Stimulated activated CD4-positive, alpha-beta T cell treated with anti-CD3 and anti-CD28 coated beads, Interleukin-15, amount 100 ng/mL, for 24 hours (primary cell): ENCODE measurements around the gene KARS1.

Experiments
- DNase-seq: peaks from one replicate; pipeline ENCODE4 v3.0.0-alpha.2; 2020

Gene KARS1

DNA sequence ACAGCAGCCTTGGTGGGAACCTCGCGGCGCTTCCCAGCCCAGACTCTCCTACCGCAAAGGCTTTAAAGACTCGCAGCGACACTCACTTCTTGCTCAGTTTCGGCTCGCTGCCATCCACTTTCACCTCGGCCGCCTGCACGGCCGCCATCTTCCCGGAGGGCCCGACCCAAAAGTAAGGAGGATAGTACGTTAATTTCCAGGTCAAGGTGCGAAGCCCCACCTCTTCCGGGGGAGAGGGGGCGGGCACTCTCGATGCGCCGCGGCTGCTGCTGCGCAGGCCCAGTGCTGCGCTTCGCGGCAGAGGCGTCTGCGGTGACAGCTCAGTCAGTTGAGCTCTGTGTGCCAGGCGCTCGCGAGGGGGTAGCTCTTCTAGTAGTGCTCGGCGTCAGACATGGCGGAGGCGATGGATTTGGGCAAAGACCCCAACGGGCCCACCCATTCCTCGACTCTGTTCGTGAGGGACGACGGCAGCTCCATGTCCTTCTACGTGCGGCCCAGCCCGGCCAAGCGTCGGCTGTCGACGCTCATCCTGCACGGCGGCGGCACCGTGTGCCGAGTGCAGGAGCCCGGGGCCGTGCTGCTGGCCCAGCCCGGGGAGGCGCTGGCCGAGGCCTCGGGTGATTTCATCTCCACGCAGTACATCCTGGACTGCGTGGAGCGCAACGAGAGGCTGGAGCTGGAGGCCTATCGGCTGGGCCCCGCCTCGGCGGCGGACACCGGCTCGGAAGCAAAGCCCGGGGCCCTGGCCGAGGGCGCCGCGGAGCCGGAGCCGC is at the start of gene KARS1, which contains the start of gene TERF2IP:
TSS of gene KARS1 (minus strand) at position 174 of the 773 bp plus-strand sequence. CDS start at position 148, 26 bp downstream.
TSS of gene TERF2IP (plus strand) at position 282 of the 773 bp plus-strand sequence. CDS start at position 392, 110 bp downstream.
- DNase-seq, result peak; percentile 95

DNA sequence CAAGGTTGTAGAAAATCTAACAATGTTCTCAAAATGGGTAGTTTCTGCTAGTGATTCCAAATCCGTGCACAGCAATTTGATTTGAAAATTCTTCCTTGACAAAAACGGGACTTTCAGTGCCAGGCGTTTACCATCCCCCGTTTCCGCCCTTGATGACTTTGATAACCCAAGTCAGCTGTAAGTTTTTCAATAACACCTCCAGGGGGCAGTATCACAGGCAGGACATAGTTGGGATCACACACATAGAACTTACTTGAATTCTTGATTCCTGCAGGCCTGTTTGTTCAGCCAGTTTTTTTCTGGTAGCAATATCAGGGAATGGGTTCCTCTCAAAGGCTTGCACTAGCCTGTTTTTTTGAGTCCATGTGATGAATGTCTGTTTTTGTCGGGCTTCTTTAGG is 48.2 kb upstream of the KARS1 start:
- DNase-seq, result no peak

DNA sequence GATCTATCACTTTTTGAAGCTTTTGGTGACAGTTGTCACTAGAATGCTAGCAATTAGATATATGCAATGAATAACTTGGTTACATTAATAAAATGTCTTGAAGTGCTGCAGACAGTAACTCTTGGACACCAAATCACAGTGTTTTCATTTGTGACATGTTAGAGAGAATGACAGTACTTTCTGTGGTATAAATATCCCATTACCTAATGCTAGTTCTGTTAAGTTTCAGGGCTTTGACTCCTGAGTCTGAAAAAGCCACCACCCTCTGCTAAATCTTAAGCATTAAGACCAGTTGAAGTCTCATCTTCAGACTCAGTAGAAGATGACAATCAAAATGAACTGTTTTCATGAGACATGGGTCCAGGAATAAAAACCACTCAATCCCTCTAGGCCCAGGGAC is 39.9 kb upstream of the KARS1 start:
- no peak for DNase-seq

DNA sequence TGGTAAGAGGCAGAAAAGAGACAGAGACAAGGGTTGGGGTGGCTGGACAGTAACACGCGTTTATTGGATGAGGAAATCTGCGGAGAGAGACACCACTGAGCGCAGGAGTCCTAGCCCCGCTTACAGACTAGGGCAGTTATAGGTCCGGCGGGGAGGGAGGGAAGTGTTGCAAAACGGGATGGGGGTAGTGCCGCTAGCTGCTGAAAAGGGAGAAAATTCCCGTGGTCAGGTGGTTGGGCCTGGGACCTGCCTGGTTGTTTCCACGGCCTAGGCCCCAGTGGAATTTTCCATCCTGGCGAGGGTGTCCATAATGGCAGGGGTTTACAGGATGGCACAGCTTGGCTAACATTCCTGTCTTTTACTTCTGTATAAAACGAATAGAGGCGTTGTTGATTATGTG is 34.8 kb upstream of the KARS1 start:
- no peak for DNase-seq

DNA sequence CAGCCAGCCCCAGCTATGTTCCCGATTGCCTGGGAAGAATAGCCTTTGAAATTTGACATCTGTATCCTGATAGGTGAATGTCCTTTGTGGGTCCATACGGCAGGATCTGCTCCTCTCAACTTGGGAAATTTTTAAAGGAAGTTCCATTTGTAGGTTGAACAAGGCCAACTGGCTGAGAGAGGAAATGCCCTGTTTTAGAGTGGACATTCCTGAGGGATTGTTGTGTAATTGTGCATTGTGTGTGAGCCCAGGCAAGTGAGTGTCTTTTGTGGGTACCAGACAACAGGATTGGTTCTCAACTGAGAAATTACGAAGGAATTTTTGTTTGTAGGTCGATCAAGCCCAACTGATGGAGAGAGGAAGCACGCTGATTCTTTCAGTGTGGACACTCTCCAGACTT is 31.9 kb upstream of the KARS1 start:
- DNase-seq, result no peak

DNA sequence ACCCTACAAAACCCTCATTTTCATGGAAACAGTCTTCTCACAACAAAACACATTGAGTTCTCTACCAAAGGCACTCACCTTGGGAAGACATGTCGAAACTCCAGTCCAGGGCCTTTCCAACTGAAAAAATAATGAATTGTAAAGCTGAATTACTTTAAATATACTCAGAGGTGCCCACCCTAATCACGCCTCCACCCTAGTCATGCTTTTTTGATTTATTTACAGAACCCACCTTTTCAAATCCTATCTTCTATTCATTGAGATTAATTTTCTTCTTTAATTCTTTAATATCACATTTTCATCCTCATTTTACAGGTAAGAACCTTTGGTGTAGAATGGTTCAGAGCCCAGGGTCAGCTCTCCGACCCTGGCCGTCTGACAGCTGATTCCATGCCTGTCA is 29.4 kb upstream of the KARS1 start, which contains the start of gene CPHXL2:
TSS of gene CPHXL2 (minus strand) at position 101 of the 400 bp plus-strand sequence. CDS start at position 91, 10 bp downstream.
- no peak for DNase-seq

DNA sequence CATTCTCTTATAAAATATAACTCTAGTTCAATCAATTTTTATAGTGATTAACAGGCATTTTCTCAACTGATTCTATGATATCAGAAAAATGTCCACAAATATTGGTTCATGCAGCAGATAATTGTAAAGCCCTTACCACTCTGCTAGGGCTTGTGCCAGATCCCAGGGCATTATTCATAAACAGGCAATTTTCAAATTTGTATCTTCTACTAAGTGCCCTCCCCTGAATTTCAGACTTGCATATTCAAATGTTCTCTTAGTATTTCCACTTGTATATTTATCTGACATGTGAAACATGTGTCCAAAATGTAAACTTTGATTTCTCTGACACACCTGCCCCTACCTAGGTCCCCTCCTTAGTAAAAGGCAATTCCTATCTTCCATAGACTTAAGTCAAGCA is 20.0 kb upstream of the KARS1 start:
- no peak for DNase-seq

DNA sequence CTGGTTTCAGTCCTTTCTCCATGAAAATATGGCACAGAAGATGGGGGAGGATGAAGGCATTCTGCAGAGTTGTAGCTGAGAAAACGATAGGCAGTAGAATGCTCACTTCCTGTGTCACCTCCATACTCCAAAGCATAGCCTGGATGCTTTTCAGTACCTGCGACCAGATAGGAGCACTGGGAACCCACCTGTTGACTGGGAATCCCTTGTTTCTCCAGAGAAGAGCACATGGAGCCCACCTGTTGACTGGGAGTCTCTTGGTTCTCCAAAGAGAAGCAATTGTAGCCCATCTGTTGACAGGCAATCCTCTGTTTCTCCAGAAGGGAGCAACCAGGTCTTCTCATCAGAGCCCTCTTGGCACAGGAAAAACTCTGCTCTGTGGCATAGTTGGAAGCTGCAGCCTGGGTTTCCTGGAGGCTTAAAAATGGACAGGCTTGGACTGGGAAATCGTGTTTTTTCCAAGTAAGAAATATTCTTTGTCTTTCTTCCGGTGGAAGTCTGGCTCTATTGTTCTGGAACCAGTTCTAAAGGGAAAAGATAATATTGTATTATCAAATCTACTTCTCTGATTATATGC is 13.3 kb upstream of the KARS1 start:
- DNase-seq, result no peak

DNA sequence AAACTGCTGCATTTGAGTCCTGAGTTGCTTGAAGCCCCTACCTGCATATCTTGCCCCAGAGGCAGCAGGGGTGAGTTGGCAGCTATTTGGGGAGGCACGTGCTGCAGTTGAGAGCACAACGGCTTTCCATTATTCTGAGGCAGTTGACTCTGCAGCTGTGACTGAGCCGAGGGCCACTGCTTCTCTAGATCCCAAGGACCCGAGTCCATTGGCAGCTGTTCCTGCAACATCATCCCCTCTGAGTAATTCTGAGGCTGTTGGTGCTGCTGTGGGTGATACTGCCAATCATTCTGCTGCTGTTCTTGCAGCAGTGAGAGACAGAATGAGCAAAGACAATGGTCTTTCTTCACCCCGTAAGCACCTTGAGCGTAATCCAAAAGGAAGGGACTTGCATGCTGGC is 12.9 kb upstream of the KARS1 start:
- DNase-seq, result no peak

DNA sequence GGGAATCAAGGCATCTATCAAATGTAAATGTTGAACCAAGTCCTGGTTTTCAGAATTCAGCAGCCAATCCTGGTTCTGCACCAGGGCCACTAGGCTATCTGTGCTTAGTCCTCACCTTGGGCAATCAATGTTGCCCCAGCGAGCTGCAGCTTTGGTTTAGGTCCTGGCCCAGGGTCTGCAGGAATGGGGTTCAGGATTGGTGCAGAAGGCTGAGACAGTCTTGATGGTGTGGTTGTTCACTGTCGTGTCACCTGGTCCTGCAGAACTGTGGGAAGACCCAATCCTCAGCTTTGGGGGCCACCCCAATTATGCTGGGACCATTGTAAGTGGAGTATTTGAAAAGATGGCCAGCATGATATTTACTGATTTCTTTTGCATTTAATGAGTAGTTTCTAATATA is 10.7 kb upstream of the KARS1 start:
- no peak for DNase-seq

DNA sequence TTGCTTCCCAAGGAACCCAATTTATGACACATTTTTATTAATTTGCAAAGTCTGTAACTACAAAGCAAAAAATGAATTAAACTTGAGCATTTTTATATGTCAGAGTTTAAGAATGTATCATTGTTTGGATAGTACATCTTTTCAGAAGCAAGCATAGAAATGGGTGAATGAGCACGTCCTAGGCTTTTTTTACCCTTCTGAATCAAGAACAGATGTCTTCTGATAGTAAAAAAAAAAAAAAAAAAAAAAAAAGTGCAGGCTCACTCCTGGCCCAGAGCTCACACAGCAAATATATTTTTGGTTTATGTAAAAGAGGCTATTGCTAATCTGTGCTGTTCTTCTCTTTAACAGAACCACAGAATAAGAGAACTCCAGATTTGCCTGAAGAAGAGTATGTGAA is 6.5 kb upstream of the KARS1 start:
- no peak for DNase-seq

DNA sequence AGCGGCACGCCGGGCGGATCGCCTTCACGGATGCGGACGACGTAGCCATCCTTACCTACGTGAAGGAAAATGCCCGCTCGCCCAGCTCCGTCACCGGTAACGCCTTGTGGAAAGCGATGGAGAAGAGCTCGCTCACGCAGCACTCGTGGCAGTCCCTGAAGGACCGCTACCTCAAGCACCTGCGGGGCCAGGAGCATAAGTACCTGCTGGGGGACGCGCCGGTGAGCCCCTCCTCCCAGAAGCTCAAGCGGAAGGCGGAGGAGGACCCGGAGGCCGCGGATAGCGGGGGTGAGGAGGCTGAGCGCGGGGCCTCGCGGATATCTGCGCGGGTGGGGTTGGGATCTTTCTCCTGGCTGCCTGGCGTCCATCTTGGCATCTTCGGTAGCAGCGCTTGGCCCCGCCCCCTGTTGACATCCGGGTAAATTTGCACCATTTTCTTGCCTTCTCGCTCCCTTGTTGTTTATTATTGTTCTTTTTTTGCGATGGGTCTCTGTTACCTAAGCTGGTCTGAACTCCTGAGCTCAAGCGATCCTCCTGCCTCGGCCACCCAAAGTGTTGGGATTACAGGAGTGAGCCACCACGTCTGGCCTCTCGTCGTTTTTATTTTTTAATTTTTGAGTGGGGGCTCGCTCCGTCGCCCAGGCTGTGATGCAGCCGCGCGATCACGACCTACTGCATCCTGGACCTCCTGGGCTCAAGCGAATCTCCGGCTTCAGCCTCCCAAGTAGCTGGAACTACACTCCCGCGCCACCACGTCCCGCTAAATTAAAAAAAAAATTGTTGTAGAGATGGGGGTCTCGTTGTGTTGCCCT is 1.0 kb upstream of the KARS1 start:
- DNase-seq, result peak; percentile 91

DNA sequence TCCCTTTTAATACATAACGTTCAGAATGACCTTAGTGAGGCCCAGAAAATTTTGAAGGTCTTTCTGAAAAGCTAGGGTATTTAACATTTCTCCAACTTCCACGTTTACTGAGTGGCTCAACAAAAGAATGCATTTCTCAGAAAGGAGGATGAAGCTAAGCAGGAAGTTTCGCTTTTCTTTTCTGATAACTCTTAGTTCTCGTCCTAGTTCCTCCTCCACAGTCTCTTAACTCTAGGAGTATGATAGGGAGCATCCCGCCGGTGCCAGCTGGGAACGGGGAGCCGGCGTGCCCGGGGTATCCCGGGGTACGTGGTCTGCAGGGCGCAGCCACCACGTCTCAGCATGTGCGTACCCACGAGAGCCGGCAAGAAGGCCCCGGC is 363 bp downstream of the KARS1 start:
- DNase-seq, result no peak

DNA sequence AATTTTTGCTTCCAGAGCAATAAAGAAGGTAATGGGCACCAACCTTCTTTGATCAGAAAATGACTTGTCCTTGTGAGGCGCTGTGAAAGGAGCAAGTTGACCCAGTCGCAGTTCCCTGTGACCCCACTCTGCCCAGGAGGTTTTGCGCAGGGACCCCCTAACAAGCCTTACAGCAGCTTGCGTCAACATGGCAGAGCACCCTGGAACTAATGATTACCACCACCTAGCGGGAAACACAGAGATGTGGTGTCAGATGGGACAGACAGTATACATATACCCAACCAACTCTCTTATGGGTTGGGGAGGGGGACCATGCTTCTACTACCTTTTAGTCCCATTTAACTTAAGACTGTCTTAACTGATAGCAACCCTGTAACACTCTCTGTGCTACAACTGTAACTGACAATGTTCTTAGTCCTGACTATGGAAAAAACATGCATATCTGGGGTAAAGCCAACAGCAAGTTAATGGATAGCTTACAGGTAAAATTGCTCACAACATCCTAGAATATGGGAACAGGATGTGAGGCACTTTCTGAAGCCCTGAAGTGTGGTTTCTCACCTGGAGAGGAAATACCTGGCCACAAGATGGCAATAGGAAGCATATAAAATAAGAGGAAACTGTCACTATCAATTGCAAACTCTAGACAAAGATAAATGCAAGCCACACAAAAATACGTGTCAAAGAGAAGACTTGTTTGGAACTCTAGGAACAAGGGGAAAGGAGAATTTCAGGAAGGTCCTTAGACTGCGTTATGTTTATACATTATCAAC is 3.0 kb downstream of the KARS1 start:
- DNase-seq, result no peak

DNA sequence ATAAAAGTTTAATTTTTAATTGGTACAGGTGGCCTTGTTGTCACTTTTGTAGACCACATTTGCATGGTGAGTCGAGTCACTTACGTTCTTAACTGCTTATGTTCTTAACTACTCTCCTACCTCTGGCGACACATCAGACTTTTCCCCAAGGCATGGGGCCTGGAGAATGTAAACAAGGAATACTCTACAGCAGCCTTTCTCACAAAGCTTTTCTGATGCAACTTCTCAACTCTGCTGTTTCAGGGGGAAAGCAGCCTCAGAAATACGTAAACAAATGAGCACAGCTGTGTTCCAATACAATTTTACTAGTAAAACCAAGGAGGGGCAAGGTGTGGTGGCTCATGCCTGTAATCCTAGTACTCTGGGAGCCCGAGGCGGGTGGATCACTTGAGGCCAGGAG is 6.9 kb downstream of the KARS1 start:
- DNase-seq, result no peak

DNA sequence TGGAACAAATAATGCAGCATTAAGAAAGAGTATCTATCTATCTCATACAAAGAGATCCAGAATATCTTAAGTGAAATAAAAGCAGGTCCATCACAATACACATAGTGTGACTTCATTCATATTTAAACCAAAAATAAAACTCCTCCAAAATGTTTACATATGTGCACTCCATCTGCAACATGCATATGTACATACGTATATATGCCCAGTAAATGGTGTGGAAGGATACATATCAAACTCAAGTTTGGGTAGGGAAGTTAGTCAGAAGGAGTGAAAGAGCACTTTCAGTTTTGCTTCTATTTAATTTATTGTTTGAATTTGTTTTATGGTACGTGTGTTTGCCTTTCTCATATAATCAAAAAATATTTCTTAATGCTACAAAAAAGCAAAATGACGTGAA is 12.4 kb downstream of the KARS1 start:
- no peak for DNase-seq

DNA sequence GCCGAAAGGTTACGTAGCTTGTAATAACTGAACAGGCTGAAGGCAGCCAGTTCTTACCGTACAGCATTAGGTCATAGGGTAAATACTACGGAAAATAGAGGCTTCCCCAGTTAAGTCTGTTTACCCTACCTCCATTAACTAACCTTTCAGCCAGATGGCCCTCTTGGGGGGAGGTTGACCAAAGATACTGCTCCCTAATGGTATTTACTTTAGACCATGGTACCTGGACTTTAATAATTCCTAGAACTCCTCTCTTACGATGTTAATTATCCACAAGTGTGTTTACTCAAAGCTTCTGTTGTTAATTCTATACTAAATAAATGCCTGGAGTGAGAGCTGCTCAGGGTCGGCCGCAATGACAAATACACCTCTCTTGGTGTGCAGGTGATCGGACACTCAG is 14.6 kb downstream of the KARS1 start:
- DNase-seq, result no peak

DNA sequence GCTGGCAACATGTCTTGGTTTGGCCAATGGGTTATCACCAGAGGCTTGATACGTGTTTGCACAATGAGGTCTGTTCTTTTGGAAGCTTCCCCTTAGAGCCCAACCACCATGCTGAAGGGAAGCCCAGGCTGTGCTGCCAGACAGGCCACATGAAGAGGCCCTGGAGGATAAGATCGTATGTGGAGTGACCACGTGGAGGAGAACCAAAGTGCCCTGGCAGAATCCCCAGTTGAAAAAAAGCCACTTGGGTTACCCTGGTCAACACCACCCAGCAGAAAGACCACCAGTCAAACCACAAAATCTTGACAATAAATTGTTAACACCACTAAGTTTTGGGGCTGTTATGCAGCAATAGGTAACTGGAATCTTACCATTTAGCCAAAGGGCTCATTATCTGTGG is 17.4 kb downstream of the KARS1 start:
- DNase-seq, result no peak

DNA sequence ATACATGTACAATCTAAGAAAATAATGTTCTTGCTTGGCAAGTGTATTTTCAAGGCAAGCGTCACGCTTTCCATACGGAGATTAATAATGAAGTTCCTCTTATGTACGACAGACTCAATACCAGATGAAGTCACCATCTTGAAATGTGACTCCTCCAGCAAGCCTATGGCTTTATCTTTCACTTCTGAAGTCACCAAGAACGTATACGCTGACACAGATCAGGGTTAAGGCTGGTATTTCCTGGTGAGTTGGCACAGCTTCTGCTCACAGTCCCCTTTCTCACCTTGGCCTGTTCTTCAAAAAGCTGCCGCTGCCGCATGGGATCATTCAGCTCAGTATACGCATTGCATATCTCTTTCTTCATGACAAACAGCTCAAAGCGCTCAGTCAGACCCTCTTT is 18.3 kb downstream of the KARS1 start:
- no peak for DNase-seq

DNA sequence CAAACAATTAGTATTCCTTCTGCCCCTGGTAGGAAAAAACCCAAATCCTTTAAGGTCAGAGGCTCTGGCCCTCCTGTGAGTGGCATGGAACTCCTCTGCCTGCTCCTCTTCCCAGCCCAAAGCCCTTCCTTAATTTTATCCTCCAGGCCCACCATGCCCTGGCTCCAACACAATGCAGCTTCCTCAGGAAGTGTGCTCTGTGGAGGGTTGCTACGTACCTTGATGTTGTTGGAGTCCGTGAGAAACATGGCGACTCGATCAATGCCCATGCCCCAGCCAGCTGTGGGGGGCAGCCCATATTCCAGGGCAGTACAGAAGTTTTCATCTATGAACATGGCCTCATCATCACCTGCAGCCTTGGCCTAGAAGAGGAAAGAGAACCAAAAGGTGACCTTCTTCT is 19.1 kb downstream of the KARS1 start:
- DNase-seq, result no peak

DNA sequence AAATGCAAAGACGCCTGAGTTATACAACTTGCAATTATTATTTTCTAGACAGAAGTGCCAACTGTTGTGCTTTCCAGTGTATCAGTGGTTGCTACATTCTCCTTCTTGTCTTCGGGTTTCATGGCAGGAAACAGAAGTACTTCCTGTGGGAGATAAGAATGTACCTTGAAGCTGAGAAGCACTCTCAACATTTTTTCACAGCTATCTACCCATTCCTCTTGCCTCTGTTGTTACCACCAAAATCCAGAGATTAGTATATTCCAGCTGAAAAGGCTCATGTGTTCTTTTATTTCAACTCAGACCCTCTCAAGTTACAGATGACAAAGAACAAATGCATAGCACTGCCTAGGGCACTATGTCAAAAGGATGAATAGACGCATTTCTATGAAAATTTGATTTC is 19.6 kb downstream of the KARS1 start:
- DNase-seq, result no peak

DNA sequence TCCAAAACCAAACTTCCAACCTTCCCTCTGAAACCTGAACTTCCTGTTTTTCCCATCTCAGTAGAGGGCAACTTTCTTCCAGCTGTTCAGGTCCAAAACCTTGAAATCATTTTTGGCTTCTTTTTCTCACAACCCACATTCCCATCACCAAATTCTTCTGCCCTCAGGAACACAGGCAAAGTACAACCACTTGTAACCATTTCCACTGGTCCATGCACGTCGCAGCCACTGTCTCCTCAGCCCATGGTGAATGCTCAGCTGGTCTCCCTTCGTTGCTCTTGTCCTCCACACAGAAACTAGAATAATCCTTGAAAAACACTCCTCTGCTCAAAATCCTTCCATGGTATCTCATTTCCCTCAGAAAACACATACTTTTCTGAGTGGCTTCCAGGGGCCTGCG is 20.7 kb downstream of the KARS1 start:
- DNase-seq, result no peak

DNA sequence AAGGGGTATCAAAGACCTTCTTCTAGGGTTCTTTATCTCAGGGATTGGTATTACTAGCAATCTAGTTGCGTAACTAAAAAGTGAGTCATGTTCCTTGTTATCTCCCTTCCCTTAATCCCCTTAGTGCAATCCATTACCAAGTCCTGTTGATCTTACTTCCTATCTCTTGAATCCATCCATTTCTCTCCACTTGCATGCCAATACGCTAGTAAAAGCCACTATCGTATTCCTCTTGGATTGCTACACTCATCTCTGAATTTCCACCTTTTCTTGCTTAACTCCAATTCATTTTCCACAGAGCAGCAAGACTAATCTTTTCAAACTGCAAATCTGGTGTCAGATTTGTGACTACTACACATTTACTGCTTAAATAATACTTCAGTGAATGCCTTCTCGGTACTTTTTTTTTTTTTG is 22.5 kb downstream of the KARS1 start:
- no peak for DNase-seq
